ENCODE measurements around the gene DSEL.
A peak's percentile ranks its signal among the peaks of the same experiment; 100 is the strongest.

The DSEL gene

GRCh38 chr18:67515942-67516538, 480 bp downstream of the DSEL start:
- H2AFZ ChIP-seq (ENCODE audit: low read depth, low read length) = peak overlapping the region; percentile 62
- peaks cover 14% of the 10 kb centered on the region for H3K4me1 ChIP-seq (ENCODE audit: insufficient read depth, low read length)
- H3K36me3 ChIP-seq (ENCODE audit: insufficient read depth, low read length) = peaks cover 20% of the 10 kb centered on the region
- H3K27me3 ChIP-seq (ENCODE audit: insufficient read depth, low read length) = no peaks in the 10 kb centered on the region
- H3K4me3 ChIP-seq (ENCODE audit: low read length) = peak overlapping the region; percentile 61
- peaks cover 6% of the 10 kb centered on the region for H3K9me3 ChIP-seq (ENCODE audit: low read length)

- peaks cover 6% of the 10 kb centered on the region for H3K9me3 ChIP-seq (ENCODE audit: low read length)
- H3K36me3 ChIP-seq (ENCODE audit: insufficient read depth, low read length) = peaks cover 25% of the 10 kb centered on the region
- H2AFZ ChIP-seq (ENCODE audit: low read depth, low read length) = peak overlapping the region; percentile 62
- peak overlapping the region; percentile 61 for H3K4me3 ChIP-seq (ENCODE audit: low read length)
- H3K4me1 ChIP-seq (ENCODE audit: insufficient read depth, low read length) = peaks cover 14% of the 10 kb centered on the region
- H3K27me3 ChIP-seq (ENCODE audit: insufficient read depth, low read length) = no peaks in the 10 kb centered on the region
These were observed 1.5 kb downstream of the DSEL start for GRCh38 chr18:67514901-67515540.

GRCh38 chr18:67514465-67514864, 2.1 kb downstream of the DSEL start:
- H3K36me3 ChIP-seq (ENCODE audit: insufficient read depth, low read length) = peaks cover 25% of the 10 kb centered on the region
- peaks cover 6% of the 10 kb centered on the region for H3K9me3 ChIP-seq (ENCODE audit: low read length)
- H3K4me1 ChIP-seq (ENCODE audit: insufficient read depth, low read length) = peaks cover 14% of the 10 kb centered on the region
- no peak overlapping the region for H2AFZ ChIP-seq (ENCODE audit: low read depth, low read length)
- no peaks in the 10 kb centered on the region for H3K27me3 ChIP-seq (ENCODE audit: insufficient read depth, low read length)
- H3K4me3 ChIP-seq (ENCODE audit: low read length) = peak overlapping the region; percentile 61

GRCh38 chr18:67513280-67513679, 3.2 kb downstream of the DSEL start:
- H2AFZ ChIP-seq (ENCODE audit: low read depth, low read length) = no peak overlapping the region
- H3K4me3 ChIP-seq (ENCODE audit: low read length) = no peak overlapping the region
- peaks cover 14% of the 10 kb centered on the region for H3K4me1 ChIP-seq (ENCODE audit: insufficient read depth, low read length)
- peaks cover 25% of the 10 kb centered on the region for H3K36me3 ChIP-seq (ENCODE audit: insufficient read depth, low read length)
- H3K27me3 ChIP-seq (ENCODE audit: insufficient read depth, low read length) = no peaks in the 10 kb centered on the region
- H3K9me3 ChIP-seq (ENCODE audit: low read length) = peaks cover 7% of the 10 kb centered on the region

- Histone ChIP-seq H2AFZ (ENCODE audit: low read depth, low read length) (no peak overlapping the region), H3K9me3 (ENCODE audit: low read length) (peaks cover 9% of the 10 kb centered on the region), H3K36me3 (ENCODE audit: insufficient read depth, low read length) (peaks cover 25% of the 10 kb centered on the region), H3K4me3 (ENCODE audit: low read length) (no peak overlapping the region), H3K27me3 (ENCODE audit: insufficient read depth, low read length) (no peaks in the 10 kb centered on the region), H3K4me1 (ENCODE audit: insufficient read depth, low read length) (peaks cover 14% of the 10 kb centered on the region)
These were observed 4.7 kb downstream of the DSEL start for GRCh38 chr18:67511840-67512239.

GRCh38 chr18:67510831-67511230, 5.7 kb downstream of the DSEL start:
- Histone ChIP-seq H3K9me3 (ENCODE audit: low read length) (peaks cover 12% of the 10 kb centered on the region), H2AFZ (ENCODE audit: low read depth, low read length) (no peak overlapping the region), H3K36me3 (ENCODE audit: insufficient read depth, low read length) (peaks cover 25% of the 10 kb centered on the region), H3K27me3 (ENCODE audit: insufficient read depth, low read length) (no peaks in the 10 kb centered on the region), H3K4me1 (ENCODE audit: insufficient read depth, low read length) (peaks cover 14% of the 10 kb centered on the region), H3K4me3 (ENCODE audit: low read length) (no peak overlapping the region)

GRCh38 chr18:67509741-67510391, 6.7 kb downstream of the DSEL start:
- Histone ChIP-seq H3K9me3 (ENCODE audit: low read length) (peaks cover 12% of the 10 kb centered on the region), H3K27me3 (ENCODE audit: insufficient read depth, low read length) (no peaks in the 10 kb centered on the region), H3K4me3 (ENCODE audit: low read length) (no peak overlapping the region), H3K4me1 (ENCODE audit: insufficient read depth, low read length) (peaks cover 6% of the 10 kb centered on the region), H2AFZ (ENCODE audit: low read depth, low read length) (no peak overlapping the region), H3K36me3 (ENCODE audit: insufficient read depth, low read length) (peaks cover 25% of the 10 kb centered on the region)

- Histone ChIP-seq H3K9me3 (ENCODE audit: low read length) (peaks cover 12% of the 10 kb centered on the region), H3K4me1 (ENCODE audit: insufficient read depth, low read length) (no peaks in the 10 kb centered on the region), H2AFZ (ENCODE audit: low read depth, low read length) (no peak overlapping the region), H3K4me3 (ENCODE audit: low read length) (no peak overlapping the region), H3K36me3 (ENCODE audit: insufficient read depth, low read length) (peaks cover 16% of the 10 kb centered on the region), H3K27me3 (ENCODE audit: insufficient read depth, low read length) (no peaks in the 10 kb centered on the region)
These were observed 8.4 kb downstream of the DSEL start for GRCh38 chr18:67508146-67508545.

GRCh38 chr18:67504739-67505138, 11.8 kb downstream of the DSEL start:
- H3K36me3 ChIP-seq (ENCODE audit: insufficient read depth, low read length) = no peaks in the 10 kb centered on the region
- H3K9me3 ChIP-seq (ENCODE audit: low read length) = peaks cover 5% of the 10 kb centered on the region
- H3K4me1 ChIP-seq (ENCODE audit: insufficient read depth, low read length) = no peaks in the 10 kb centered on the region
- H2AFZ ChIP-seq (ENCODE audit: low read depth, low read length) = no peak overlapping the region
- no peak overlapping the region for H3K4me3 ChIP-seq (ENCODE audit: low read length)
- no peaks in the 10 kb centered on the region for H3K27me3 ChIP-seq (ENCODE audit: insufficient read depth, low read length)

- Histone ChIP-seq H3K9me3 (ENCODE audit: low read length) (peaks cover 5% of the 10 kb centered on the region), H3K4me1 (ENCODE audit: insufficient read depth, low read length) (no peaks in the 10 kb centered on the region), H2AFZ (ENCODE audit: low read depth, low read length) (no peak overlapping the region), H3K27me3 (ENCODE audit: insufficient read depth, low read length) (no peaks in the 10 kb centered on the region), H3K4me3 (ENCODE audit: low read length) (no peak overlapping the region), H3K36me3 (ENCODE audit: insufficient read depth, low read length) (no peaks in the 10 kb centered on the region)
These were observed 15.9 kb downstream of the DSEL start for GRCh38 chr18:67500522-67501205.

GRCh38 chr18:67496469-67496868, 20.1 kb downstream of the DSEL start:
- H3K9me3 ChIP-seq (ENCODE audit: low read length) = peaks cover 5% of the 10 kb centered on the region
- no peaks in the 10 kb centered on the region for H3K36me3 ChIP-seq (ENCODE audit: insufficient read depth, low read length)
- H3K4me3 ChIP-seq (ENCODE audit: low read length) = no peak overlapping the region
- H3K27me3 ChIP-seq (ENCODE audit: insufficient read depth, low read length) = no peaks in the 10 kb centered on the region
- H3K4me1 ChIP-seq (ENCODE audit: insufficient read depth, low read length) = no peaks in the 10 kb centered on the region
- H2AFZ ChIP-seq (ENCODE audit: low read depth, low read length) = no peak overlapping the region

GRCh38 chr18:67486534-67486933, 30.0 kb downstream of the DSEL start:
- Histone ChIP-seq H3K4me1 (ENCODE audit: insufficient read depth, low read length) (peaks cover 20% of the 10 kb centered on the region), H3K36me3 (ENCODE audit: insufficient read depth, low read length) (no peaks in the 10 kb centered on the region), H3K27me3 (ENCODE audit: insufficient read depth, low read length) (no peaks in the 10 kb centered on the region), H2AFZ (ENCODE audit: low read depth, low read length) (no peak overlapping the region), H3K4me3 (ENCODE audit: low read length) (no peak overlapping the region), H3K9me3 (ENCODE audit: low read length) (no peaks in the 10 kb centered on the region)

- Histone ChIP-seq H2AFZ (ENCODE audit: low read depth, low read length) (no peak overlapping the region), H3K9me3 (ENCODE audit: low read length) (no peaks in the 10 kb centered on the region), H3K4me3 (ENCODE audit: low read length) (no peak overlapping the region), H3K36me3 (ENCODE audit: insufficient read depth, low read length) (no peaks in the 10 kb centered on the region), H3K4me1 (ENCODE audit: insufficient read depth, low read length) (peaks cover 20% of the 10 kb centered on the region), H3K27me3 (ENCODE audit: insufficient read depth, low read length) (no peaks in the 10 kb centered on the region)
These were observed 30.9 kb downstream of the DSEL start for GRCh38 chr18:67485655-67486054.
